DMS53 (cell line): ENCODE data around the gene TBC1D3L.
"Not testable (repeated sequence)": the region's sequence is repeated elsewhere in the genome, so short reads cannot be mapped to it uniquely, and the experiment has no call there.

Source experiments
- DNase-seq: peaks from one replicate; lab custom pipeline; 2025; lab: John Stamatoyannopoulos, UW

The TBC1D3L gene

GRCh38 chr17:37988960-37989359, at the start of gene TBC1D3L:
Gene TBC1D3L (minus strand): TSS chr17:37989060. CDS start chr17:37987520, 1,540 bp downstream.
- DNase-seq, result not testable (repeated sequence)

GRCh38 chr17:38003676-38004075, 14.8 kb upstream of the TBC1D3L start, which contains the start of gene TBC1D3D:
Gene TBC1D3D (plus strand): TSS chr17:38003976. CDS start chr17:38005561, 1,585 bp downstream.
- DNase-seq, result not testable (repeated sequence)
